ENCODE results near the gene LCE3D. TPM values are rescaled to one million over a fixed set of nuclear protein-coding genes. Genes with fewer than 3 reads are reported as not detected.

The LCE3D gene
- total RNA-seq, 4 donors from 2014 or later, result not detected

DNA sequence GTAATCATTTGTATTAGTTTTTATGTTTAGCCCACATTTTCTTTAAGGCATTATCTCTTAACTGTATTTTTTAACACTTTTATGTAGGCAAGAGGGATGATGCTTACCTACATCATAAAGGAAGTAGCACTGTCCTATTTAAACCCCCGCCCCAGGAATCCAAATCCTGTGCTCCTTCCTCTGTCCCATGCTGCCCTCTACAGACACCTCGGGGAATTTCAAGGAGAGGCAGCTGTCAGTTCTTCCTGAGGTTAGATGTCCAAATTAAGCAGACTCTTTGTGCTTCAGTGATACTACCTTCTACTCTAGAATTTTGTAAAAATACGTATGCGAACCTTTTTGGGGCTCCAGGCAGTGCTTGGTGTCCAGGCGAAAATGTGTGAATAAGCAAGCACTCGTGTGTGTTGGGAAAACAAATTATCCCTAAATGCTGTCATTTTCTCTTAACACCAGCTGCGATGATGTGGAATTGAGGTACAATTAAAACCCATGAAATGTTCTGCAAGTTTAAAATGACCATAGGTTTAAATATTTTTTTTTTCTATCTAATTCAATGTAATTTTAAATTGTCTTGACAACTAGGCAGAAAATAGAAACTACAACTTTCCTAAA is 46.9 kb downstream of the LCE3D start:
- TF ChIP-seq, protein P1, sequence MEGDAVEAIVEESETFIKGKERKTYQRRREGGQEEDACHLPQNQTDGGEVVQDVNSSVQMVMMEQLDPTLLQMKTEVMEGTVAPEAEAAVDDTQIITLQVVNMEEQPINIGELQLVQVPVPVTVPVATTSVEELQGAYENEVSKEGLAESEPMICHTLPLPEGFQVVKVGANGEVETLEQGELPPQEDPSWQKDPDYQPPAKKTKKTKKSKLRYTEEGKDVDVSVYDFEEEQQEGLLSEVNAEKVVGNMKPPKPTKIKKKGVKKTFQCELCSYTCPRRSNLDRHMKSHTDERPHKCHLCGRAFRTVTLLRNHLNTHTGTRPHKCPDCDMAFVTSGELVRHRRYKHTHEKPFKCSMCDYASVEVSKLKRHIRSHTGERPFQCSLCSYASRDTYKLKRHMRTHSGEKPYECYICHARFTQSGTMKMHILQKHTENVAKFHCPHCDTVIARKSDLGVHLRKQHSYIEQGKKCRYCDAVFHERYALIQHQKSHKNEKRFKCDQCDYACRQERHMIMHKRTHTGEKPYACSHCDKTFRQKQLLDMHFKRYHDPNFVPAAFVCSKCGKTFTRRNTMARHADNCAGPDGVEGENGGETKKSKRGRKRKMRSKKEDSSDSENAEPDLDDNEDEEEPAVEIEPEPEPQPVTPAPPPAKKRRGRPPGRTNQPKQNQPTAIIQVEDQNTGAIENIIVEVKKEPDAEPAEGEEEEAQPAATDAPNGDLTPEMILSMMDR (IDR thresholded peaks at IDR 0.05), result peak in 3 of 6 experiments; percentile 11 to 35 (median 14)
- no peak for TF ChIP-seq POLR2A (IDR thresholded peaks at IDR 0.05)
- Histone ChIP-seq H3K36me3 (no peaks in the 10 kb centered on the region), H3K27me3 (no peaks in the 10 kb centered on the region), H3K27ac (no peak overlapping the region), H3K4me3 (replicated peaks in 1 of 3) (no peak overlapping the region), H3K4me1 (no peaks in the 10 kb centered on the region), H3K9me3 (no peaks in the 10 kb centered on the region)
- DNase-seq, result no peak
- intact Hi-C loops (cut with DNase I), result no loop called here
- 27% methylated on average over 7 of the region's 7 CpGs for WGBS, 2 donors

Small RNA genes lying within 50 kb of the gene (small RNA-seq; reads per million reads assigned to genes)
- gene LCE3A (not detected), gene LCE3B (not detected)

Other genes starting within 250 kb of the LCE3D start
- gene FLG2, start 220.5 kb downstream of the LCE3D start, total RNA-seq, result not detected
- gene CRNN, start 166.3 kb downstream of the LCE3D start, total RNA-seq, result not detected
- not detected for gene LCE5A, start 69.7 kb downstream of the LCE3D start, total RNA-seq
- not detected for gene CRCT1, start 66.0 kb downstream of the LCE3D start, total RNA-seq
- gene LCE3E, start 13.7 kb downstream of the LCE3D start, total RNA-seq, result not detected
- gene LCE3C, start 19.7 kb upstream of the LCE3D start, total RNA-seq, result not detected
- gene LCE3B, start 33.3 kb upstream of the LCE3D start, total RNA-seq, result not detected
- gene LCE3A, start 42.6 kb upstream of the LCE3D start, total RNA-seq, result not detected
- gene LCE2D, start 82.9 kb upstream of the LCE3D start, total RNA-seq, result not detected
- 10 to 100 TPM in 1 of 4 donors, not detected in 3; 17.6 TPM for gene LCE2C, start 94.8 kb upstream of the LCE3D start, total RNA-seq
- not detected for gene LCE2B, start 105.6 kb upstream of the LCE3D start, total RNA-seq
- gene LCE2A, start 117.8 kb upstream of the LCE3D start, total RNA-seq, result not detected
- gene LCE4A, start 127.6 kb upstream of the LCE3D start, total RNA-seq, result not detected
- gene KPRP, start 177.5 kb upstream of the LCE3D start, total RNA-seq, result not detected
- not detected for gene LCE1F, start 194.6 kb upstream of the LCE3D start, total RNA-seq
- not detected for gene LCE1E, start 205.7 kb upstream of the LCE3D start, total RNA-seq
- gene LCE1D, start 216.2 kb upstream of the LCE3D start, total RNA-seq, result not detected
- gene LCE1C, start 226.1 kb upstream of the LCE3D start, total RNA-seq, result not detected
- gene LCE1B, start 231.5 kb upstream of the LCE3D start, total RNA-seq, result not detected
- gene LCE1A, start 247.0 kb upstream of the LCE3D start, total RNA-seq, result not detected

Data from thyroid gland (tissue), 4 donors.